Nephron progenitor cell (in vitro differentiated cells): ENCODE results near the gene CTNNA3.
A peak's percentile ranks its signal among the peaks of the same experiment; 100 is the strongest.

ENCODE experiments used
- DNase-seq: peaks from one replicate; pipeline ENCODE4 v3.0.0; 2021
- H3K27ac Mint-ChIP-seq: 2 replicates; pipeline ENCODE4 v1.8.0; 2021; ENCODE audit warnings: mild to moderate bottlenecking, moderate library complexity, mixed read lengths
- H3K27me3 Mint-ChIP-seq: 2 replicates; pipeline ENCODE4 v1.8.0; 2021; ENCODE audit warnings: mild to moderate bottlenecking, low read depth, mixed read lengths; ENCODE audit not compliant: poor library complexity
- H3K36me3 Mint-ChIP-seq: 2 replicates; pipeline ENCODE4 v1.8.0; 2021; ENCODE audit warnings: low read depth, mixed read lengths
- H3K4me1 Mint-ChIP-seq: 2 replicates; pipeline ENCODE4 v1.8.0; 2021; ENCODE audit warnings: mixed read lengths
- H3K4me3 Mint-ChIP-seq: 2 replicates; pipeline ENCODE4 v1.8.0; 2021; ENCODE audit warnings: mild to moderate bottlenecking, moderate library complexity, mixed read lengths
- H3K9me3 Mint-ChIP-seq: 2 replicates; pipeline ENCODE4 v1.8.0; 2021; ENCODE audit warnings: mild to moderate bottlenecking, moderate library complexity, mixed read lengths
- TF ChIP-seq, protein P1 (sequence below): fragments of 200-600 bp; sonication (generic); IDR thresholded peaks from 2 replicates; pipeline ENCODE4 v1.5.0; 2021; ENCODE audit warnings: antibody characterized with exemption

CTNNA3 gene

DNA sequence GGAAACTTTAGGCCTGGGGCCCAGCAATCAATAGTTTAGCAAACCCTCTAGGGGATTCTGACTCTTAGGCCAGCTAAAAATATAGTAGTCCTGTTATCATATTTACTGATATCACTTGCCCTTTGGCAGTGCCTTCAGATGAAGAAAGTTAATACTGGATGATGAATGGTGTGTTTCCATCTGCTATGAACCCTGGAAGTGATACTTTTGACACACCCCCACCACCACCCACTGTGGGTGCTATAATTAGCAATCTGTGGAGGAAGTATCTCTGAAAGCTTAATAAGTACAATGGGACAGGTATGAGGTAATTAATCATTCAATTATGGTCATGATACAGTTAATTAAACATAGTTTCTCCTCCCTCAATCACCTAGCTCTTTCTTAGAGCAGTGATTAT, 860.6 kb downstream of the CTNNA3 start:
- no peaks in the 10 kb centered on the region for H3K4me1 Mint-ChIP-seq
- H3K4me3 Mint-ChIP-seq = no peak overlapping the region
- H3K27ac Mint-ChIP-seq = no peak overlapping the region
- DNase-seq = no peak
- no peaks in the 10 kb centered on the region for H3K27me3 Mint-ChIP-seq
- no peaks in the 10 kb centered on the region for H3K9me3 Mint-ChIP-seq
- H3K36me3 Mint-ChIP-seq = no peaks in the 10 kb centered on the region
- TF ChIP-seq, protein P1, sequence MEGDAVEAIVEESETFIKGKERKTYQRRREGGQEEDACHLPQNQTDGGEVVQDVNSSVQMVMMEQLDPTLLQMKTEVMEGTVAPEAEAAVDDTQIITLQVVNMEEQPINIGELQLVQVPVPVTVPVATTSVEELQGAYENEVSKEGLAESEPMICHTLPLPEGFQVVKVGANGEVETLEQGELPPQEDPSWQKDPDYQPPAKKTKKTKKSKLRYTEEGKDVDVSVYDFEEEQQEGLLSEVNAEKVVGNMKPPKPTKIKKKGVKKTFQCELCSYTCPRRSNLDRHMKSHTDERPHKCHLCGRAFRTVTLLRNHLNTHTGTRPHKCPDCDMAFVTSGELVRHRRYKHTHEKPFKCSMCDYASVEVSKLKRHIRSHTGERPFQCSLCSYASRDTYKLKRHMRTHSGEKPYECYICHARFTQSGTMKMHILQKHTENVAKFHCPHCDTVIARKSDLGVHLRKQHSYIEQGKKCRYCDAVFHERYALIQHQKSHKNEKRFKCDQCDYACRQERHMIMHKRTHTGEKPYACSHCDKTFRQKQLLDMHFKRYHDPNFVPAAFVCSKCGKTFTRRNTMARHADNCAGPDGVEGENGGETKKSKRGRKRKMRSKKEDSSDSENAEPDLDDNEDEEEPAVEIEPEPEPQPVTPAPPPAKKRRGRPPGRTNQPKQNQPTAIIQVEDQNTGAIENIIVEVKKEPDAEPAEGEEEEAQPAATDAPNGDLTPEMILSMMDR = no peak

DNA sequence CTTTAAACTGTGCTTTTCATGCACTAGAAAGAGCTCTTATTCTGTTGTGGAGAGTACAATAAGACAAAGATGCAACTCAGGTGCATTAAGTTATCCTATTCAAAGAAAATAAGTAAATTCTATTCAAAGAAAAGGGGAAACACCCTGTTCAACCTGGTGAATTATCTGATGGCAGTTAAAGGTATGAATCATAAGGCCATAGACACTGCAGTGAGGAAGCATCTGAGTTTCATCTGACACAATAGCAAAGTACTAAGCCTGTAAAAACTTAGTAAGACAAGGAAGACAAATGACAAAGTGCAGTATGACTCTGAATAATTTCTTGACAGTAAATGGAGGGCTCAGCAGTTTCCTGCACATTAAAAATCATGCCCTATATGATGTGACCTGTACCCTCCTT, 861.2 kb downstream of the CTNNA3 start:
- Mint-ChIP-seq H3K4me1 (no peaks in the 10 kb centered on the region), H3K36me3 (no peaks in the 10 kb centered on the region), H3K9me3 (no peaks in the 10 kb centered on the region), H3K27ac (no peak overlapping the region), H3K27me3 (no peaks in the 10 kb centered on the region), H3K4me3 (no peak overlapping the region)
- TF ChIP-seq, protein P1 = no peak
- no peak for DNase-seq

DNA sequence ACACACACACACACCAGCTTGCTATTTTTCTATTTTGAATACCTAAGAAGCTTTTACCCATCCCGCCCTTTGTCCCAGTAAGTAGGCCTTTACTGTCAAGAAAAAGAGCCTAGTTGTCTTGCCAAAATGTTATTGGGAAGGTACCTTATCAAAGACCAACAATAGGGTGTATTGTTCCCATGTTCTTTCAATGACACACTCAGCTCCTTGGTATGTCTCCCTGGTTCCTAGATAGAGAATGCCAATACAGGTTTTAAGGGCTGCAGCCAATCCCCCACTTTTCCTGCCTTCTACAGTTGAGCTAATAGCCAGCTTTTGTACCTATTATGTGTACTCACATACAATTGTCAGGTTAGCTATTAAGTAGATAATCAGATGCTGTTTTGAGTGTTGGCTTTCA, 862.1 kb downstream of the CTNNA3 start:
- Mint-ChIP-seq H3K4me3 (no peak overlapping the region), H3K36me3 (no peaks in the 10 kb centered on the region), H3K9me3 (no peaks in the 10 kb centered on the region), H3K27ac (no peak overlapping the region), H3K27me3 (no peaks in the 10 kb centered on the region), H3K4me1 (no peaks in the 10 kb centered on the region)
- DNase-seq = no peak
- TF ChIP-seq, protein P1 = no peak

DNA sequence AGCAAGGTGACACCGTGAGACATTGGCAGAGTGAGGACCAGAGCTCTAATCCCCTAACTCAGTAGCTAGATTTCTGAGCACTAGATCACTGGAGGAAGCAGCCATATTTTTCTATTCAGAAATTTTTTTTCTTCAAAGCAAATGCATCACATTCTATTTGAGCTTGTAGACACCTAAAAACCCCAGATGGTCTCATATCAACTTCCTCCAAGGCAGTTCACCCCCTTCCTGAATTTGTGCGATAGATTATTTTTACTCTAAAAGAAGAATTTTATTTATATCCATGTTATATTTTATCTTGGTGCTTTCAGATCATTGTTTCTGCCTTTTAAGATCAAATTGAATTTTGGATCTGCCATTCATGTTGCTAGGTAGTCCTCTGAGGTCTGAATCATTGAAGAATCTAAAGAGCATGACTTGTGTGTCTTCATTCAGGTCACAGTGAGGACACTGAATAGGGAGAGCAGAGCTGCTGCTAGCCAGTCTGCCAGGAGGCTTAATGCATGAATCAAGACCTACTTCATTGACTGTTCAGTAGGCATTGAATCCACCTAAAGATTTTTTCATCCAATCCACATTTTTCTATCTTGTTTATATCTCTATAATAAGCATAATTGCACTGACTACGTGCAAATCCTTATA, 863.1 kb downstream of the CTNNA3 start:
- Mint-ChIP-seq H3K9me3 (no peaks in the 10 kb centered on the region), H3K36me3 (no peaks in the 10 kb centered on the region), H3K27ac (peak overlapping the region; percentile 52), H3K27me3 (no peaks in the 10 kb centered on the region), H3K4me3 (no peak overlapping the region), H3K4me1 (no peaks in the 10 kb centered on the region)
- TF ChIP-seq, protein P1 = no peak
- no peak for DNase-seq

DNA sequence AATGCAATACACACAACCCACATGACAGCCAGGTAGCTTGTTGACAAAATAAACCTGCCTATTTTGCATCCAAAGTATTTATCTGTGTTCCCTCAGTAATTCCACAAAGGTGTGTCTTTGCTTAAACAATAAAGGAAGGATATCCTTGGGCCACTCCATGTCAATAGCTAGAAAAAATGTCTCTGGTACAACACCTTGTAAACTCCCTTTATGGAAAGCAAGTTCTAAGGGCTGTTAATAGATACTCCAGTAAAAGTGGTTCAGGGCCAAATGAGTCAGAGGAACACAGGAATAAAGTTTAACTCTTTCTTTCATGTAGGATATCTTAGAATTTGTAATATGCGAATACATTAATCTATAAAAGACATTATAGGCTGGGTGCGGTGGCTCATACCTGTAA, 867.0 kb downstream of the CTNNA3 start:
- no peaks in the 10 kb centered on the region for H3K36me3 Mint-ChIP-seq
- no peak for DNase-seq
- H3K4me3 Mint-ChIP-seq = no peak overlapping the region
- H3K27me3 Mint-ChIP-seq = peaks cover 4% of the 10 kb centered on the region
- no peaks in the 10 kb centered on the region for H3K4me1 Mint-ChIP-seq
- no peaks in the 10 kb centered on the region for H3K9me3 Mint-ChIP-seq
- no peak overlapping the region for H3K27ac Mint-ChIP-seq
- TF ChIP-seq, protein P1 = no peak

DNA sequence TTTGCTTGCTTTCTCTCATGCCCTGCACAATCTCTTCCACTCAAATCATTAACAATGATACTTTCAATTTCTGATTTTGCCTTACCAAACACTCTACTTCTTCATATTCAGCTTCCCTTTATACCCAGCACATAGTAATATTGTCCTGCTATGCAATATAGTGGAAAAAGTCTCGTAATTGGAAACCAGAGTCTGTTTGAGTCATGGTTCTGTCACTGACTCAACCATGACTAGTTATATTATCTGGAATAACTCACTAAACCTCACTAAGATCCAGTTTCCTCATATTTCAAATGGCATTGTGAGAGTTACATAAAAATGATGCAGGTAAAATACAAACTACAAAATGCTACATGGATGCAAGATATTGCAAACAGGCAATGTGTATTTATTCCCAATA, 868.6 kb downstream of the CTNNA3 start:
- TF ChIP-seq, protein P1 = no peak
- H3K27ac Mint-ChIP-seq = no peak overlapping the region
- no peaks in the 10 kb centered on the region for H3K9me3 Mint-ChIP-seq
- peaks cover 4% of the 10 kb centered on the region for H3K27me3 Mint-ChIP-seq
- no peak overlapping the region for H3K4me3 Mint-ChIP-seq
- no peaks in the 10 kb centered on the region for H3K4me1 Mint-ChIP-seq
- no peaks in the 10 kb centered on the region for H3K36me3 Mint-ChIP-seq
- DNase-seq = no peak
